NCI-H1048 (cell line): ENCODE results near the gene OR2V2.

Source experiments
- DNase-seq: peaks from one replicate; lab custom pipeline; 2025; lab: John Stamatoyannopoulos, UW

Gene OR2V2

GRCh38 chr5:181207214-181207959 is 60.0 kb downstream of the OR2V2 start:
- DNase-seq: no peak

- no peak for DNase-seq
Observed at GRCh38 chr5:181207960-181208253, 60.5 kb downstream of the OR2V2 start.
